ENCODE results near the gene HP.

DNA sequence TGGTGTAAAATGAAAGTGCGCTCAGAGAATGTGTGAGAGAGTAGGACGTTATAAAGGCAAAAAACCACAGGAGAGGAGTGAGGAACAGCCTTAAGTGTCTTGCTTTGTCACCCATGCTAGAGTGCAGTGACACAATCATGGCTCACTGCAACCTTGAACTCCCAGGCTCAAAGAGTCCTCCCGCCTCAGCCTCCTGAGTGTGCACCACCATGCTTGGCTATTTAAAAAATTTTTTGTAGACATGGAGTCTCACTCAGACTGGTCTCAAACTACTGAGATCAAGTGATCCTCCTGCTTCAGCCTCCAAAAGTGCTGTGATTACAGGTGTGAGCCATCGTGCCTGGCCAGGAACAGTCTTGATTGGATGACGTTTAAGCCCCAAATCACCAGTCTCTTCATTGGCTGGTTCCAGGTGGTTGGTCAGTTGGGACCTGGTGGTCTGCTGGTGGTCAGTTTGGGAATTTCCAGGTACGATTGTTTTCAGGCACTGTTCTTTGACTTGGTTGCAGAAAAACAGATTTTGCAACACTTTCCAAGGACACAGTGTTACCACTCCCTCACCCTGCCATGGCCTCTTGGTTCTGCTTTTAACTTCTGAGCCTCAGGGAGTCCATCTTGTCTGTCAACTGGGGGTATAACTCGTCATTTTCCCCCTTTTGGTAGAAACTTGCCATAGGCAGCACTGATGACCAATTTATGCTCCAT lies 24.6 kb upstream of the HP start:
- TF ChIP-seq TAF1 (CRISPR knock-in tag; IDR thresholded peaks at IDR 0.05), result no peak
- no peak for TF ChIP-seq EZH2 (conservative IDR thresholded peaks at IDR 0.05; ENCODE audit: low read depth, low read length)
- no peak for TF ChIP-seq XRCC5 (optimal IDR thresholded peaks at IDR 0.05; ENCODE audit: low read length)

Data from HepG2 (cell line).